PFSK-1 (cell line): ENCODE measurements around the gene SLC4A8.

ENCODE experiments used
- FOXP2 ChIP-seq: optimal IDR thresholded peaks from 2 replicates; pipeline ENCODE3; 2011; ENCODE audit warnings: borderline replicate concordance, control low read depth, inconsistent platforms; ENCODE audit not compliant: insufficient read depth; ENCODE audit errors: extremely low read length, extremely low read depth
- POLR2AphosphoS5 ChIP-seq: IDR thresholded peaks from 2 replicates; pipeline ENCODE4 v1.6.1; 2012; ENCODE audit warnings: low read depth, mild to moderate bottlenecking, control low read depth, low read length, moderate library complexity
- SIN3A ChIP-seq: IDR thresholded peaks from 2 replicates; pipeline ENCODE4 v1.6.1; 2012; ENCODE audit warnings: mild to moderate bottlenecking, low read length, moderate library complexity, borderline replicate concordance; ENCODE audit not compliant: insufficient read depth
- TAF1 ChIP-seq: IDR thresholded peaks from 2 replicates; pipeline ENCODE4 v1.6.1; 2012; ENCODE audit warnings: low read length, control low read depth, borderline replicate concordance; ENCODE audit not compliant: insufficient read depth

DNA sequence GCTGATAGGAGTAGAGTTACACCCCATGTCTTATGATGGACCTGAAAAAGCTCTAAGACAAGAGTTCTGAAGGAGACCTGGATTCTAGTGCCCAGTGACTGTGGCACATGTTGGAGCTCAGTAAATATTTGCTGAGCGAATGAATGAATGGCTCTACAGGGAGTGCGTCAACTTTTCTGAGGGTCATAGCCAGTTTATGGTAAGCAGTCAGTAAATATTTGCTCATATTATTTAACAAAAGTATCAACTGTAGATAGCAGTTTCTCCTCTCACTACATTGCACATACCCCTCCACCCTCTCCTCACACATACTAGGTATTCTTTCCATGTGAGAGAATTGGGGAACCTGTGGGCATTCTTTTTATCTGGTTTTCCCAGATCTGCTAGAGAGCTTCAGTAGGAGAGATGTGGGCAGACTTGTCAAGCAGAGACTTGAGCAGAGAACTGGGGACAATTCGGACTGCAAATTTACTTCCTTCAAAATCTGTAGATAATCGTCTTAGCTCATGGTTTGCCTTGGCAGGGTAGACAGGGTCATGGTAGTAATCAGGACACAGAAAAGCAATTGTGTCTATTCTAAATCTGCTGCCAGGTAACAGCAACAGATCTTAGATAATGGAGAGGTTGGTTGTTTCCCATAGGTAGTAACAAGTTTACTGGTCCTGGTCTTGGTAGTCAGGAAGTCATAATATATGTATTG is 5.7 kb downstream of the SLC4A8 start:
- no peak for TF ChIP-seq POLR2AphosphoS5
- no peak for TF ChIP-seq SIN3A
- no peak for TF ChIP-seq TAF1
- TF ChIP-seq FOXP2, result no peak
